Mammary epithelial cell (primary cell): Measurements from ENCODE around the gene TPP1.

ENCODE experiments used
- CTCF ChIP-seq, 2 donors: IDR thresholded peaks in 1 of 2; conservative IDR thresholded peaks in 1 of 2; 2 replicates each; pipeline ENCODE4 v1.5.1; 2011 to 2012; ENCODE audit warnings: inconsistent platforms in 2 of 2, low read length in 2 of 2, mild to moderate bottlenecking in 2 of 2, control low read depth in 1 of 2, low read depth in 1 of 2; ENCODE audit not compliant: insufficient read depth in 1 of 2; ENCODE audit errors: extremely low read depth in 1 of 2
- EZH2 ChIP-seq: IDR thresholded peaks from 2 replicates; pipeline ENCODE4 v1.6.1; 2012; ENCODE audit warnings: low read length, inconsistent platforms, borderline replicate concordance

GRCh38 chr11:6640036-6640984, 21.1 kb upstream of the TPP1 start:
- TF ChIP-seq CTCF (conservative IDR thresholded peaks at IDR 0.05 in 1 of 2, IDR thresholded peaks at IDR 0.05 in 1 of 2; ENCODE audit: extremely low read depth in 1 of 2, insufficient read depth in 1 of 2, low read depth in 1 of 2, low read length in 2 of 2), result no peak
- TF ChIP-seq EZH2, result no peak
